Activated T-helper 1 cell treated with anti-CD3 and anti-CD28 coated beads, Interleukin-12 subunit alpha, Interleukin-12 subunit beta, Interleukin-2, Interleukin-4 antibody, amounts not matched to agents 30 ng/mL and 10 ng/mL and 1 ng/mL, durations not matched to agents 14 hours and 24 hours and 36 hours (primary cell): ENCODE results near the gene KCNG1. TPM values are rescaled to one million over a fixed set of nuclear protein-coding genes. Genes with fewer than 3 reads are reported as not detected.
"Not testable (repeated sequence)": the region's sequence is repeated elsewhere in the genome, so short reads cannot be mapped to it uniquely, and the experiment has no call there.

Experiments used
- DNase-seq: peaks from one replicate; pipeline ENCODE4 v3.0.0; 2021; ENCODE audit warnings: low spot score
- H3K27ac Mint-ChIP-seq: one replicate; pipeline ENCODE4 v1.8.0; 2021; ENCODE audit warnings: mild to moderate bottlenecking, mixed read lengths
- H3K27me3 Mint-ChIP-seq: one replicate; pipeline ENCODE4 v1.8.0; 2022; ENCODE audit warnings: mild to moderate bottlenecking, moderate library complexity, mixed read lengths; ENCODE audit not compliant: insufficient read depth
- H3K36me3 Mint-ChIP-seq: one replicate; pipeline ENCODE4 v1.8.0; 2021; ENCODE audit warnings: low read depth, mixed read lengths
- H3K4me1 Mint-ChIP-seq: one replicate; pipeline ENCODE4 v1.8.0; 2021; ENCODE audit warnings: low read depth, mixed read lengths
- H3K4me3 Mint-ChIP-seq: one replicate; pipeline ENCODE4 v1.8.0; 2021; ENCODE audit warnings: mild to moderate bottlenecking, moderate library complexity, mixed read lengths
- H3K9me3 Mint-ChIP-seq: one replicate; pipeline ENCODE4 v1.8.0; 2021; ENCODE audit warnings: mixed read lengths
- intact Hi-C: fragments of 100-400 bp; cut with micrococcal nuclease; formaldehyde crosslinking; loops from one replicate; pipeline ENCODE4 v1.15.1; 2024
- total RNA-seq: library from RNA; stranded (reverse); gene quantifications from 2 replicates; pipeline ENCODE4 v1.2.3, GENCODE V29; 2022

Gene KCNG1
- total RNA-seq, 1 donor from 2014 or later: 3.1 TPM

DNA sequence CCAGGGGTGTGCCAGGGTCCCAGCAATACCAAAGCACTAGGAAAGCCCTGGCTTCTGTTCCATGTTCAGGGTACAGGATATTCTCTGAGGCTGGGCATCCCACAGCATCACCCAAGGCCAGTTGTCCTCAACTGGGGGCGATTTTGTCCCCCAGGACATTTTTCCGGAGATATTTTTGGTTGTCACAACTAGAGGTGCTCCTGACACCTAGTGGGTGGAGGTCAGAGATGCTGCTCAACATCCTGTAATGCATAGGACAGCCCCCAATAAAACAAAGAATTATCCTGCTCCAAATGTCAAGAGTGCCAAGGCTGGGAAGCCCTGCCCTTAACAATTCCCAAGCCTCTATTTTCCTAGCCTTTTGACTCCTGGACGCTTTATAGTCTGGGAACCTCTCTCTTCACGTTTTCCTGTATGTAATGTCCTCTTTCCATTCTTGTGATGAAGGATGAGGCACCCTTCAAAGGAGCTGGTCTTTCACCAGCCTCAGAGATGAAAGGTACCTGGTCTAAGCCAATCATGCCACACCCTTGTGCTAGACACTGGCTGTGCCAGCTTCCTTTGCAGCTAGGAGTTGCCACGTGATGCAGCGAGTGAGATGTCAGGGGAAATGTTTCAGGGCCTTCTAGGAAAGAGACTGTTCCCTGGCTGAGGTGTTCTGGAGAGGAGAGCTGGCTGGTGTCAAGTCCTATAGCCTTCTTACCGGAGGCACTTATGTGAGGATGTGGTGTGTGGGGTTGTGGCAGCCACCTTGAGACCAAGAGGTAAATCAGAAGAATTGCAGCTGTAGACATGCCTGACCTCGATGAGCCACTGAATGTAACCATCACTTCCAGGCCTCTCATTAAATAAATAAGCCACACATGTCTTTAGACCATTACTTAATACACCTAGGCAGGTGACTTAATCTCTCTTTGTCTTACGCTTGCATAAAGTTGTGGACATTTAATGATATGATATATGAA, 23.4 kb upstream of the KCNG1 start:
- intact Hi-C loops: no loop called here
- no peak for DNase-seq
- no peaks in the 10 kb centered on the region for H3K4me1 Mint-ChIP-seq
- H3K9me3 Mint-ChIP-seq: no peaks in the 10 kb centered on the region
- H3K36me3 Mint-ChIP-seq: no peaks in the 10 kb centered on the region
- H3K27ac Mint-ChIP-seq: no peak overlapping the region
- no peak overlapping the region for H3K4me3 Mint-ChIP-seq
- H3K27me3 Mint-ChIP-seq: no peaks in the 10 kb centered on the region

DNA sequence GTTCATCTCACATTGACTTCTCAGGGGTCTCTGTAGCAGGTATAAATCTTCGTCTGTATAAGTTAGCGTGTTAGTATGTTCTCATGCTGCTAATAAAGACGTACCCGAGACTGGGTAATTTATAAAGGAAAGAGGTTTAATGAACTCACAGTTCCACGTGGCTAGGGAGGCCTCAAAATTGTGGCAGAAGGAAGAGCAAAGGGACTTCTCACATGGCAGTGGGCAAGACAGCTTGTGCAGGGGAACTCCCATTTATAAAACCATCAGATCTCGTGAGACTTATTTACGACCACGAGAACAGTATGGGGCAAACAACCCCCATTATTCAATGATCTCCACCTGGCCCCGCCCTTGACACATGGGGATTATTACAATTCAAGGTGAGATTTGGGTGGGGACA, 22.6 kb upstream of the KCNG1 start:
- H3K27ac Mint-ChIP-seq, H3K36me3 Mint-ChIP-seq, H3K4me3 Mint-ChIP-seq, H3K9me3 Mint-ChIP-seq, H3K4me1 Mint-ChIP-seq, intact Hi-C loops, H3K27me3 Mint-ChIP-seq, DNase-seq: not testable (repeated sequence)

GRCh38 chr20:51044796-51045195, 21.9 kb upstream of the KCNG1 start:
- Mint-ChIP-seq H3K4me1 (no peaks in the 10 kb centered on the region), H3K36me3 (no peaks in the 10 kb centered on the region), H3K9me3 (no peaks in the 10 kb centered on the region), H3K27ac (no peak overlapping the region), H3K4me3 (no peak overlapping the region), H3K27me3 (no peaks in the 10 kb centered on the region)
- intact Hi-C loops: no loop called here
- DNase-seq: no peak

DNA sequence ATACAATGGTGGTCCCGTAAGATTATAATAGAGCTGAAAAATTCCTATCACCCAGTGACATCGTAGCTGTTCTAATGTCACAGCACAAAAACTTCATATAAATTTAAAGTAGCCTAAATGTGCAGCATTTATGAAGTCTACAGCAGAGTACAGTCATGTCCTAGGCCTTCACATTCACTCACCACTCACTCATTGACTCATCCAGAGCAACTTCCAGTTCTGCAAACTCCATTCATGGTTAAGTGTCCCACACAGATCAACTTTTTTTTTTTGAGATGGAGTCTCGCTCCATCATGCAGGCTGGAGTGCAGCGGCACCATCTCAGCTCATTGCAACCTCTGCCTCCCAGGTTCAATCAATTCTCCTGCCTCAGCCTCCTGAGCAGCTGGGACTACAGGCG, 20.9 kb upstream of the KCNG1 start:
- Mint-ChIP-seq H3K36me3 (no peaks in the 10 kb centered on the region), H3K27me3 (no peaks in the 10 kb centered on the region)

GRCh38 chr20:51042657-51043247, 19.8 kb upstream of the KCNG1 start:
- Mint-ChIP-seq H3K4me3 (no peak overlapping the region), H3K9me3 (no peaks in the 10 kb centered on the region), H3K27ac (no peak overlapping the region), H3K36me3 (no peaks in the 10 kb centered on the region), H3K27me3 (no peaks in the 10 kb centered on the region), H3K4me1 (no peaks in the 10 kb centered on the region)
- no peak for DNase-seq
- intact Hi-C loops: no loop called here

More for the DNA sequence above, 20.9 kb upstream of the KCNG1 start:
- Mint-ChIP-seq H3K27ac (no peak overlapping the region), H3K4me1 (no peaks in the 10 kb centered on the region), H3K4me3 (no peak overlapping the region), H3K9me3 (no peaks in the 10 kb centered on the region)
- intact Hi-C loops: no loop called here
- no peak for DNase-seq

GRCh38 chr20:51042064-51042463, 19.2 kb upstream of the KCNG1 start:
- no peak for DNase-seq
- intact Hi-C loops: no loop called here
- H3K9me3 Mint-ChIP-seq: no peaks in the 10 kb centered on the region
- no peak overlapping the region for H3K4me3 Mint-ChIP-seq
- no peaks in the 10 kb centered on the region for H3K4me1 Mint-ChIP-seq
- H3K27me3 Mint-ChIP-seq: no peaks in the 10 kb centered on the region
- no peak overlapping the region for H3K27ac Mint-ChIP-seq
- H3K36me3 Mint-ChIP-seq: no peaks in the 10 kb centered on the region

DNA sequence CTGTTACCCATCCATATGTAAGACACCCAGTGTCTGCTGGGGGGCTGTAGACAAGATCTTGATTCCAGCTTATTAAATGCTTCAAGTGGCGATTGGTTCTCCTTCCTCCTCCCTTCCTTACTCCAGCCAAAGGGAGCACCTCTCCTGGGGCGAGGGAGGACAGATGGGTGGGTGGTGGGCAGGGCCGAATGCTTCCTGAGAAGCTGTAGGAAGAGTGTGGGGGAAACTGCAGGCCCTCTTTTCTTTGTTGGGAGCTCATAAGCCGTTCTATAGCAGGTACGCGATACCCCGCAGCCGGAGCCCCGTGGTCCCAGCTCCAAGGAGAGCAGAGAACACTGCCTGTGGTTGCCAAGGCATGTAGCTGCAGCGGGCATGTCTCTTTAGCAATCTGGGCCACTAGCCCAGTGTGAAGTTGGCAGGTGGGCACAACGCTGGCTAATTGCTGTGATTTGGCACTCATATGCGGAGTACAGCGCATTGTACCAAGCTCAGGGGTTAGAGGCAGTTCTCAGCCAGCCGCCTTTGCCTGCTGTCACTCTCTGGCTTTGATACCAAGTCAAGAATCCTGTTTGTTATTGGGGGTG, 14.7 kb upstream of the KCNG1 start:
- Mint-ChIP-seq H3K36me3 (no peaks in the 10 kb centered on the region), H3K27ac (no peak overlapping the region), H3K9me3 (no peaks in the 10 kb centered on the region), H3K4me1 (peaks cover 7% of the 10 kb centered on the region), H3K4me3 (no peak overlapping the region), H3K27me3 (no peaks in the 10 kb centered on the region)
- intact Hi-C loops: no loop called here
- DNase-seq: no peak

GRCh38 chr20:51036827-51037531, 14.1 kb upstream of the KCNG1 start:
- Mint-ChIP-seq H3K4me1 (peaks cover 7% of the 10 kb centered on the region), H3K4me3 (no peak overlapping the region), H3K27ac (no peak overlapping the region), H3K36me3 (no peaks in the 10 kb centered on the region), H3K27me3 (no peaks in the 10 kb centered on the region), H3K9me3 (no peaks in the 10 kb centered on the region)
- no peak for DNase-seq
- intact Hi-C loops: no loop called here

GRCh38 chr20:51036226-51036625, 13.3 kb upstream of the KCNG1 start:
- H3K4me3 Mint-ChIP-seq: no peak overlapping the region
- H3K4me1 Mint-ChIP-seq: peaks cover 7% of the 10 kb centered on the region
- no peaks in the 10 kb centered on the region for H3K36me3 Mint-ChIP-seq
- H3K9me3 Mint-ChIP-seq: no peaks in the 10 kb centered on the region
- peaks cover 4% of the 10 kb centered on the region for H3K27me3 Mint-ChIP-seq
- H3K27ac Mint-ChIP-seq: no peak overlapping the region
- DNase-seq: no peak
- intact Hi-C loops: no loop called here

GRCh38 chr20:51034988-51035656, 12.2 kb upstream of the KCNG1 start:
- no peak overlapping the region for H3K4me3 Mint-ChIP-seq
- H3K27ac Mint-ChIP-seq: no peak overlapping the region
- H3K9me3 Mint-ChIP-seq: no peaks in the 10 kb centered on the region
- no peak for DNase-seq
- H3K27me3 Mint-ChIP-seq: peaks cover 12% of the 10 kb centered on the region
- intact Hi-C loops: no loop called here
- H3K4me1 Mint-ChIP-seq: peaks cover 7% of the 10 kb centered on the region
- no peaks in the 10 kb centered on the region for H3K36me3 Mint-ChIP-seq

GRCh38 chr20:51034476-51034875, 11.6 kb upstream of the KCNG1 start:
- DNase-seq: no peak
- H3K27me3 Mint-ChIP-seq: peaks cover 16% of the 10 kb centered on the region
- intact Hi-C loops: no loop called here
- H3K9me3 Mint-ChIP-seq: no peaks in the 10 kb centered on the region
- H3K4me3 Mint-ChIP-seq: no peak overlapping the region
- H3K36me3 Mint-ChIP-seq: no peaks in the 10 kb centered on the region
- H3K4me1 Mint-ChIP-seq: peaks cover 7% of the 10 kb centered on the region
- H3K27ac Mint-ChIP-seq: no peak overlapping the region
